IMR-90 (cell line): ENCODE data around the gene UPK3B. TPM values are rescaled to one million over a fixed set of nuclear protein-coding genes. Genes with fewer than 3 reads are reported as not detected.
"Not testable (repeated sequence)": the region's sequence is repeated elsewhere in the genome, so short reads cannot be mapped to it uniquely, and the experiment has no call there.

Experiments used
- ATAC-seq: fragments of 200-7000 bp; cut with Tn5 transposase; 2 replicates; pipeline ENCODE4 v1.9.1; 2020; ENCODE audit warnings: low read depth, mild to moderate bottlenecking, moderate library complexity
- BruUV-seq: library from RNA; stranded (reverse); fragments of 400-500 nt; replicated peaks from 2 replicates; lab custom pipeline; 2021; lab: Mats Ljungman, UMichigan
- CTCF ChIA-PET: fragments of 300-600 bp; formaldehyde crosslinking; extraction: SDS; loops from one replicate; lab custom pipeline; 2021; ENCODE audit warnings: antibody characterized with exemption; lab: Yijun Ruan, JAX
- POLR2A ChIA-PET: fragments of 300-600 bp; sonication (Branson Sonifier 250); formaldehyde crosslinking; loops from one replicate; lab custom pipeline; 2022; ENCODE audit warnings: antibody characterized with exemption; ENCODE audit not compliant: unreplicated experiment; lab: Charles Lee
- DNase-seq: peaks from one replicate; pipeline ENCODE4 v3.0.0; 2013
- H2AFZ ChIP-seq: replicated peaks from 2 replicates; pipeline ENCODE3; 2013; ENCODE audit warnings: low read length, mild to moderate bottlenecking; ENCODE audit not compliant: poor library complexity
- H2AK5ac ChIP-seq: 2 replicates; pipeline ENCODE4 v1.6.1; 2013; ENCODE audit warnings: low read depth, low read length, inconsistent platforms
- H2AK9ac ChIP-seq: replicated peaks from 2 replicates; pipeline ENCODE3; 2013; ENCODE audit warnings: mild to moderate bottlenecking, low read depth, low read length, moderate library complexity; ENCODE audit not compliant: poor library complexity
- H2BK120ac ChIP-seq: 2 replicates; pipeline ENCODE4 v1.6.1; 2013; ENCODE audit warnings: low read depth, low read length, inconsistent platforms
- H2BK15ac ChIP-seq: 3 replicates; pipeline ENCODE4 v1.6.1; 2013; ENCODE audit warnings: low read depth, low read length, inconsistent platforms
- H2BK20ac ChIP-seq: 2 replicates; pipeline ENCODE4 v1.6.1; 2013; ENCODE audit warnings: low read depth, mild to moderate bottlenecking, inconsistent platforms, low read length, moderate library complexity
- H2BK5ac ChIP-seq: 2 replicates; pipeline ENCODE4 v1.6.1; 2013; ENCODE audit warnings: mild to moderate bottlenecking, low read depth, low read length, inconsistent platforms; ENCODE audit not compliant: poor library complexity, severe bottlenecking
- H3K14ac ChIP-seq: replicated peaks from 2 replicates; pipeline ENCODE4 v1.6.1; 2013; ENCODE audit warnings: low read depth, low read length, inconsistent platforms
- H3K18ac ChIP-seq: 2 replicates; pipeline ENCODE4 v1.6.1; 2013; ENCODE audit warnings: low read depth, low read length, control low read depth
- H3K23ac ChIP-seq: 2 replicates; pipeline ENCODE4 v1.6.1; 2013; ENCODE audit warnings: low read depth, low read length, inconsistent platforms
- H3K27ac ChIP-seq: 2 replicates; pipeline ENCODE4 v1.5.1; 2013; ENCODE audit warnings: mild to moderate bottlenecking, control low read depth, low read length; ENCODE audit not compliant: insufficient read depth
- H3K27me3 ChIP-seq: 2 replicates; pipeline ENCODE4 v1.6.1; 2013; ENCODE audit warnings: low read length; ENCODE audit not compliant: control insufficient read depth, insufficient read depth
- H3K36me3 ChIP-seq: 2 replicates; pipeline ENCODE4 v1.6.1; 2013; ENCODE audit warnings: low read length, mixed read lengths; ENCODE audit not compliant: control insufficient read depth, insufficient read depth
- H3K4ac ChIP-seq: 2 replicates; pipeline ENCODE4 v1.6.1; 2013; ENCODE audit warnings: low read depth, low read length, inconsistent platforms
- H3K4me1 ChIP-seq: 2 replicates; pipeline ENCODE4 v1.6.1; 2013; ENCODE audit warnings: low read length, mixed read lengths; ENCODE audit not compliant: control insufficient read depth, insufficient read depth
- H3K4me2 ChIP-seq: 2 replicates; pipeline ENCODE4 v1.6.1; 2013; ENCODE audit warnings: low read depth, mild to moderate bottlenecking, control low read depth, low read length, moderate library complexity
- H3K4me3 ChIP-seq: 2 replicates; pipeline ENCODE4 v1.5.1; 2013; ENCODE audit warnings: low read depth, mild to moderate bottlenecking, control low read depth, low read length, moderate library complexity; ENCODE audit not compliant: insufficient read depth
- H3K56ac ChIP-seq: 2 replicates; pipeline ENCODE4 v1.6.1; 2013; ENCODE audit warnings: low read length, inconsistent platforms; ENCODE audit not compliant: insufficient read depth; ENCODE audit errors: extremely low read depth
- H3K79me1 ChIP-seq, 2 experiments: 2 replicates each; pipeline ENCODE4 v1.6.1; 2013; ENCODE audit warnings: low read length in 2 of 2, inconsistent platforms in 1 of 2, low read depth in 1 of 2
- H3K9ac ChIP-seq: 2 replicates; pipeline ENCODE4 v1.6.1; 2013; ENCODE audit warnings: low read depth, low read length, control low read depth
- H3K9me1 ChIP-seq: 2 replicates; pipeline ENCODE4 v1.6.1; 2013; ENCODE audit warnings: low read length, inconsistent platforms; ENCODE audit not compliant: insufficient read depth
- H3K9me3 ChIP-seq: 2 replicates; pipeline ENCODE4 v1.6.1; 2013; ENCODE audit warnings: low read length; ENCODE audit not compliant: control insufficient read depth, insufficient read depth
- H4K20me1 ChIP-seq: 2 replicates; pipeline ENCODE4 v1.6.1; 2013; ENCODE audit warnings: low read length, inconsistent platforms; ENCODE audit not compliant: insufficient read depth
- H4K5ac ChIP-seq: 2 replicates; pipeline ENCODE4 v1.6.1; 2013; ENCODE audit warnings: mild to moderate bottlenecking, low read depth, low read length, control low read depth
- H4K8ac ChIP-seq, 2 experiments: 2 replicates each; pipeline ENCODE4 v1.6.1; 2013; ENCODE audit warnings: low read depth in 2 of 2, low read length in 2 of 2, control low read depth in 1 of 2, inconsistent platforms in 1 of 2
- H4K91ac ChIP-seq: 2 replicates; pipeline ENCODE4 v1.6.1; 2013; ENCODE audit warnings: low read depth, low read length, inconsistent platforms; ENCODE audit not compliant: insufficient read depth
- WGBS, 2 experiments: methylation state at CpG; one replicate each; pipeline versions ENCODE4 v1.1.5 to v1.1.7; 2013; ENCODE audit warnings: missing lambda C conversion rate in 2 of 2; ENCODE audit not compliant: insufficient read length in 1 of 2; ENCODE audit errors: extremely low coverage in 2 of 2; 5-methylcytosine and 5-hydroxymethylcytosine counted together
- dilution Hi-C: fragments of 300-500 bp; cut with HindIII; formaldehyde crosslinking; loops from one replicate; pipeline ENCODE4 v1.14.3; 2018; ENCODE audit warnings: low sequenced_read_pairs; ENCODE audit not compliant: unreplicated experiment
- in situ Hi-C: fragments of 300-500 bp; cut with MboI; formaldehyde crosslinking; loops from 3 replicates; pipeline ENCODE4 v1.14.3; 2019; ENCODE audit warnings: low sequenced_read_pairs, inconsistent platforms, mixed read lengths
- intact Hi-C: fragments of 100-400 bp; cut with micrococcal nuclease; formaldehyde crosslinking; loops from 2 replicates; pipeline ENCODE4 v1.10.0; 2022
- polyA plus RNA-seq, 3 experiments: library from polyadenylated mRNA; depleted of rRNA; stranded (reverse); fragments of >200 nt; gene quantifications; 2 replicates each; pipeline ENCODE4 v1.2.3, GENCODE V29; 2012; ENCODE audit warnings: low replicate concordance in 1 of 3
- total RNA-seq: library from RNA; depleted of rRNA; stranded (reverse); fragments of >200 nt; gene quantifications from 2 replicates; pipeline ENCODE4 v1.2.3, GENCODE V29; 2012

UPK3B gene
- total and polyA plus RNA-seq, 2 of the 4 experiments (the other 2 are of a cell fraction), result 0.26 TPM; not detected in 1

GRCh38 chr7:76479628-76480027, 30.7 kb upstream of the UPK3B start:
- H4K5ac ChIP-seq, H3K23ac ChIP-seq, in situ Hi-C loops, H3K4me3 ChIP-seq, ATAC-seq, H3K4me2 ChIP-seq, H3K18ac ChIP-seq, H3K79me1 ChIP-seq, DNase-seq, H4K91ac ChIP-seq, H3K36me3 ChIP-seq, H3K56ac ChIP-seq, H2AK9ac ChIP-seq, H3K9ac ChIP-seq, H2BK20ac ChIP-seq, dilution Hi-C loops, H2AK5ac ChIP-seq, H2BK15ac ChIP-seq, H3K4ac ChIP-seq, POLR2A ChIA-PET, H4K20me1 ChIP-seq, H2BK5ac ChIP-seq, H3K9me1 ChIP-seq, H3K9me3 ChIP-seq, CTCF ChIA-PET, H3K14ac ChIP-seq, intact Hi-C loops, H2AFZ ChIP-seq, BruUV-seq, H3K4me1 ChIP-seq, H4K8ac ChIP-seq, H2BK120ac ChIP-seq, H3K27ac ChIP-seq, H3K27me3 ChIP-seq: not testable (repeated sequence)
- no CpG with 5 or more reads among the region's 11 CpGs for whole genome bisulfite sequencing, 2 experiments

- intact Hi-C loops, H2BK120ac ChIP-seq, dilution Hi-C loops, H2AK5ac ChIP-seq, H3K27ac ChIP-seq, H2AK9ac ChIP-seq, CTCF ChIA-PET, H2BK20ac ChIP-seq, H2BK5ac ChIP-seq, DNase-seq, ATAC-seq, H3K23ac ChIP-seq, H3K9me3 ChIP-seq, H3K27me3 ChIP-seq, H3K4ac ChIP-seq, H2AFZ ChIP-seq, H3K56ac ChIP-seq, H3K79me1 ChIP-seq, BruUV-seq, H3K36me3 ChIP-seq, H4K91ac ChIP-seq, H4K20me1 ChIP-seq, H3K9ac ChIP-seq, H3K4me2 ChIP-seq, in situ Hi-C loops, H4K8ac ChIP-seq, H3K4me1 ChIP-seq, H2BK15ac ChIP-seq, H3K4me3 ChIP-seq, H4K5ac ChIP-seq, H3K14ac ChIP-seq, H3K18ac ChIP-seq, H3K9me1 ChIP-seq, POLR2A ChIA-PET: not testable (repeated sequence)
- WGBS, 2 experiments, result 80% methylated on average over 1 of the region's 29 CpGs; no CpG with 5 or more reads in 1 of the 2 experiments
Measured at GRCh38 chr7:76480403-76481253, 29.7 kb upstream of the UPK3B start.
